ENCODE data around the gene NKX1-1.

DNA sequence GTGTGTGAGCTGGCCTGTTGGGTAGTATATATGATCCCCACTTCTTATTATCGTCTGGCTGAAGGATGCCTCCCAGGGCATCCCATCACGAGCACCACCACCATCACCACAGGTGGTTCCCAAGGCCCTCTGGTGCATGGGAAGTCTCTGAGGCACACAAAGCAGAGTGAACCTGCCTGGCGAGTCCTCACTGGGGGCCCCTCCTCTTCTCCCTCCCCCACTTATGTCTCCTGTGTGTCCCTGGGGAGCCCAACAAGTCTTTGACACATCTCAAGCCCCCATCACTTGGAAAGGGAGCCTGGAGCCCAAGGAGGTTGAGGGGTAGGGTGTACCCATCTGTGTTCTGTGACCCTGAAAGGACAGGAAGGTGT, 45.5 kb upstream of the NKX1-1 start:
- TF ChIP-seq, protein P1, sequence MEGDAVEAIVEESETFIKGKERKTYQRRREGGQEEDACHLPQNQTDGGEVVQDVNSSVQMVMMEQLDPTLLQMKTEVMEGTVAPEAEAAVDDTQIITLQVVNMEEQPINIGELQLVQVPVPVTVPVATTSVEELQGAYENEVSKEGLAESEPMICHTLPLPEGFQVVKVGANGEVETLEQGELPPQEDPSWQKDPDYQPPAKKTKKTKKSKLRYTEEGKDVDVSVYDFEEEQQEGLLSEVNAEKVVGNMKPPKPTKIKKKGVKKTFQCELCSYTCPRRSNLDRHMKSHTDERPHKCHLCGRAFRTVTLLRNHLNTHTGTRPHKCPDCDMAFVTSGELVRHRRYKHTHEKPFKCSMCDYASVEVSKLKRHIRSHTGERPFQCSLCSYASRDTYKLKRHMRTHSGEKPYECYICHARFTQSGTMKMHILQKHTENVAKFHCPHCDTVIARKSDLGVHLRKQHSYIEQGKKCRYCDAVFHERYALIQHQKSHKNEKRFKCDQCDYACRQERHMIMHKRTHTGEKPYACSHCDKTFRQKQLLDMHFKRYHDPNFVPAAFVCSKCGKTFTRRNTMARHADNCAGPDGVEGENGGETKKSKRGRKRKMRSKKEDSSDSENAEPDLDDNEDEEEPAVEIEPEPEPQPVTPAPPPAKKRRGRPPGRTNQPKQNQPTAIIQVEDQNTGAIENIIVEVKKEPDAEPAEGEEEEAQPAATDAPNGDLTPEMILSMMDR (IDR thresholded peaks at IDR 0.05), result no peak
- no peak for TF ChIP-seq POLR2AphosphoS5 (IDR thresholded peaks at IDR 0.05)
